ENCODE measurements around the gene PPM1G. TPM values are rescaled to one million over a fixed set of nuclear protein-coding genes. Genes with fewer than 3 reads are reported as not detected.

The PPM1G gene
- total and polyA plus RNA-seq, 2 experiments from 2014 or later, result 93.0 to 101 TPM

DNA sequence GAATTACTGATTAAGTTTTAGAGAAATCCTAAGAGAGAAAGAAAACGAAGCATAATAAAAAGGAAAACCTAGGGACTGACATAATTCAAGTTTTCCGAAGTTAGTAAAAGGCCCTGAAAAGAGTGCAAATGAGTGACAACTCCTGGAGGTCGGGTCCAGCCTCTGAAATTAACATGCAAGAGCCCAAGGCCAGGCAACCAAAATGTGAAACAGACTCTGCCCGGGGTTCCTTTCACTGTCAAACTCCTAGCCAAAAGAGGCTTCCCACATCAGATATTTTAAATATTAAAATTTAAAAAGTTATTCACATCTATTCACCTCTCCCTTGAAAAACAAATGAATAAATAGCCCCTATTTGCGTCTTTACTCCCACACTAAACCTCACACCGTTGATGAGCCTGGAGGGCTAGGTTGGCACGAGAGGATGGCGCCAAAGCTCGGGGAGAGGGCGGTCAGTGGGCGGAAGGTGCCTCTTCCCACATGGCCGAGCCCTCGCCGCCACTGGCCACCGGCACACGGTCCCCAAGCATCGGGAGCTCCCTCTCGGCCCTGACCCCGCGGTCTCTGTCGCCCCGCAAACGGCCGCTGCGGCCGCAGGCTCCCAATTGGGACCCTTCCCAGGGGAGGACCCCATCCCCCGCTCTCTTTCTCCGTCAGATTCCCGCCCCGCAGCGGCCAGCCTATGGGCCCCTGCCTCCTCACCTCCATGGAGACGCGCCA is 630 bp downstream of the PPM1G start:
- Histone ChIP-seq H3K4me1 (ENCODE audit: low read depth) (peaks cover 13% of the 10 kb centered on the region), H3K27ac (peak overlapping the region; percentile 84), H3K36me3 (no peaks in the 10 kb centered on the region), H3K9me3 (ENCODE audit: low read depth) (no peaks in the 10 kb centered on the region), H3K4me3 (peak overlapping the region; percentile 72), H3K27me3 (no peaks in the 10 kb centered on the region)
- DNase-seq (ENCODE audit: low read depth in 1 of 2, low spot score in 1 of 2), result peak in 1 of 2 donors; percentile 11
- TF ChIP-seq, protein P1, sequence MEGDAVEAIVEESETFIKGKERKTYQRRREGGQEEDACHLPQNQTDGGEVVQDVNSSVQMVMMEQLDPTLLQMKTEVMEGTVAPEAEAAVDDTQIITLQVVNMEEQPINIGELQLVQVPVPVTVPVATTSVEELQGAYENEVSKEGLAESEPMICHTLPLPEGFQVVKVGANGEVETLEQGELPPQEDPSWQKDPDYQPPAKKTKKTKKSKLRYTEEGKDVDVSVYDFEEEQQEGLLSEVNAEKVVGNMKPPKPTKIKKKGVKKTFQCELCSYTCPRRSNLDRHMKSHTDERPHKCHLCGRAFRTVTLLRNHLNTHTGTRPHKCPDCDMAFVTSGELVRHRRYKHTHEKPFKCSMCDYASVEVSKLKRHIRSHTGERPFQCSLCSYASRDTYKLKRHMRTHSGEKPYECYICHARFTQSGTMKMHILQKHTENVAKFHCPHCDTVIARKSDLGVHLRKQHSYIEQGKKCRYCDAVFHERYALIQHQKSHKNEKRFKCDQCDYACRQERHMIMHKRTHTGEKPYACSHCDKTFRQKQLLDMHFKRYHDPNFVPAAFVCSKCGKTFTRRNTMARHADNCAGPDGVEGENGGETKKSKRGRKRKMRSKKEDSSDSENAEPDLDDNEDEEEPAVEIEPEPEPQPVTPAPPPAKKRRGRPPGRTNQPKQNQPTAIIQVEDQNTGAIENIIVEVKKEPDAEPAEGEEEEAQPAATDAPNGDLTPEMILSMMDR (IDR thresholded peaks at IDR 0.05; ENCODE audit: low read depth, low read length), result no peak

DNA sequence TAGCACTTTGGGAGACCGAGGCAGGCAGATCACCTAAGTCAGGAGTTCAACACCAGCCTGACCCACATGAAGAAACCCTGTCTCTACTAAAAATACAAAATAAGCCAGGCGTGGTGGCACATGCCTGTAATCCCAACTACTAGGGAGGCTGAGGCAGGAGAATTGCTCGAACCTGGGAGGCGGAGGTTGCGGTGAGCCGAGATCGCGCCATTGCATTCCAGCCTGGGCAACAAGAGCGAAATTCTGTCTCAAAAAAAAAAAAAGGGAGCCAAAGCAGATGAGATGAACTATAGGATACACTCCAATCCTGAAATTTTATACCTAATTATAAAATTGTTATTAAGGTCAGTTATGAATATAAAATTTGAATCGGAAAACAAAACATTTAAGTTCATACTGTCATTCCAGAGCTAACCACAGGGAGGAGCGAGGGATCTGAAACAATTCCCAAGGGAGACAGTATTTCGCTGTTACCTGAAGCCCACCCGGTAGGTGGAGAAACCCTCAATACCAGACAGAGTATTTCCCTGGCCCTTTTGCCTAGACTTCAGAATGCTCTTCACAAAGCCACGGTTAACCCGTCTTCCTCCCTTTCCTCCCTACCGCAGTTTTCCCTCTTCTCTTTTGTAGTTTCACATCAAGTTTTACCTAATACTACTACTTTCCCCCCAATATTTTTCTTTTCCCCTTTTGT is 1.4 kb downstream of the PPM1G start:
- H3K27ac ChIP-seq, result peak overlapping the region; percentile 52
- H3K4me1 ChIP-seq (ENCODE audit: low read depth), result peaks cover 13% of the 10 kb centered on the region
- H3K4me3 ChIP-seq, result peak overlapping the region; percentile 72
- peak; percentile 65 to 78 for DNase-seq (ENCODE audit: low read depth in 1 of 2, low spot score in 1 of 2)
- TF ChIP-seq, protein P1 (IDR thresholded peaks at IDR 0.05; ENCODE audit: low read depth, low read length), result peak; percentile 54
- no peaks in the 10 kb centered on the region for H3K9me3 ChIP-seq (ENCODE audit: low read depth)
- H3K27me3 ChIP-seq, result no peaks in the 10 kb centered on the region
- no peaks in the 10 kb centered on the region for H3K36me3 ChIP-seq

DNA sequence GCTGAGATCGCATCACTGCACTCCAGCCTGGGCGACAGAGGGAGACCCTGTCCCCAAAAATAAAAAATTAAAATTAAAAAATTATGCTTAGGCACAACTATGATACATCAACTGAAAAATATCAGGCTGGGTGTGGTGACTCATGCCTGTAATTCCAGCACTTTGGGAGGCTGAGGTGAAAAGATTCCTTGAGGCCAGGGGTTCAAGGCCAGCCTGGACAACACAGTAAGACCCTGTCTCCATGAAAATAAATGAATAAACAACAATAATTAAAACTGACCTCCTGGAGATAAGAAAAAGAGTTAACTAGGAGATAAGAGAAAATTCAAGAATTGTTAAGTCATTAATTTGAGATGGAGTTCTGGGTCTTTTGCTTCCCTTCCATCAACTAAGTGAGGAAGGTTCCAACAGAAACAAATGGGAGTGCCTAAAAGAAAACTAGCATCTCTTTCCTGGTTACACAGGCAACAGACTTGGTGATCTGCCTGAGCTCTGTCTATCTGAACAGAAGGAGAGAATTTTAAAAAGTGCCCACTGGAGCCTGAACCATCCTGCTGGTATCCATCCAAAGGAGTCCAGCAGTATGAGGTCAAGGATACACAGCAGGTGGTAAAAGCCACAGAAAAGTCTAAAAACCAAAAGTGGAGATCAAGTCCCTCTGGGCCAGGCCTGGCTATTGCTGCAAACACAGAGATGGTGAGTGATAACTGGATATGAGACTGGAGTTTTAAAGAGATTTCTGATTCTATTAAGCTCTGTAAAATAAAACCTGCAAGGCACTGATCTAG is 8.8 kb downstream of the PPM1G start:
- H3K4me3 ChIP-seq, result no peak overlapping the region
- H3K9me3 ChIP-seq (ENCODE audit: low read depth), result no peaks in the 10 kb centered on the region
- TF ChIP-seq, protein P1 (IDR thresholded peaks at IDR 0.05; ENCODE audit: low read depth, low read length), result no peak
- H3K27ac ChIP-seq, result no peak overlapping the region
- no peak for DNase-seq (ENCODE audit: low read depth in 1 of 2, low spot score in 1 of 2)
- H3K36me3 ChIP-seq, result no peaks in the 10 kb centered on the region
- no peaks in the 10 kb centered on the region for H3K27me3 ChIP-seq
- no peaks in the 10 kb centered on the region for H3K4me1 ChIP-seq (ENCODE audit: low read depth)

DNA sequence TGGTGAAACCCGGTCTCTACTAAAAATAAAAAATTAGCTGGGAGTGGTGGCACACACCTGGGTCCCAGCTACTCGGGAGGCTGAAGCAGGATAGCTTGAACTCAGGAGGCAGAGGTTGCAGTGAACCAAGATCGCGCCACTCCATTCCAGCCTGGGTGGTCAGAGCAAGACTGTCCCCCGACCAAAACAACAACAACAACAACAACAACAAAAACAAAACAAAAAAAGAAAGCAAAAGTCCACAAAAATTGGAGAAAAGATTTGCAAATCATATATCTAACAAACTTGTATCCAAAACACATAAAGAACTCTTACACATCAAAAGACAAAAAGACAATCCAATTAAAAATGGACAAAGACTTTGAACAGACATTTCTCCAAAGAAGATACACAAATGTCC is 10.4 kb downstream of the PPM1G start:
- Histone ChIP-seq H3K4me1 (ENCODE audit: low read depth) (no peaks in the 10 kb centered on the region), H3K27me3 (no peaks in the 10 kb centered on the region), H3K36me3 (no peaks in the 10 kb centered on the region), H3K9me3 (ENCODE audit: low read depth) (no peaks in the 10 kb centered on the region), H3K27ac (no peak overlapping the region), H3K4me3 (no peak overlapping the region)
- no peak for DNase-seq (ENCODE audit: low read depth in 1 of 2, low spot score in 1 of 2)
- TF ChIP-seq, protein P1 (IDR thresholded peaks at IDR 0.05; ENCODE audit: low read depth, low read length), result no peak

DNA sequence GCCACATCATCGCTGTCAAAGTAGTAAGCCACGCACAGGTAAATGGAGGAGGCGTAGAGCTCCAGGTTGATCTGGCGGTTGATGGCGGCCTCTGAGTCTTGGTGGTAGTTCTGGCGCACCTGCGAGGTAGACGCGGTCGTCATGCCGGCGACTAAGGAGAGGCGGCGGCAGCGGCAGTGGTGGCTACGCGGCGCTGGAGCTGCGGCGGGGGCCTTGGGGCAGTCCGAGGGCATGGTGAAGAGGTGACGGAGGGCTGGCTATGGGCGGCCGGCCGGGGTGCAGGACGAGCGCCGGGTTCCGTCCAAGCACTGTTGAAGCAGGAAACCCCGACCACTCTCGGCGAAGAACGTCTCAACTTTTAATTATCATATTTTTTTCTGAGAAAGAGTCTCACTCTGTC is 16.2 kb downstream of the PPM1G start:
- Histone ChIP-seq H3K4me1 (ENCODE audit: low read depth) (no peaks in the 10 kb centered on the region), H3K36me3 (no peaks in the 10 kb centered on the region), H3K27me3 (no peaks in the 10 kb centered on the region), H3K27ac (no peak overlapping the region), H3K4me3 (no peak overlapping the region), H3K9me3 (ENCODE audit: low read depth) (no peaks in the 10 kb centered on the region)
- TF ChIP-seq, protein P1 (IDR thresholded peaks at IDR 0.05; ENCODE audit: low read depth, low read length), result no peak
- no peak for DNase-seq (ENCODE audit: low read depth in 1 of 2, low spot score in 1 of 2)

Measured in cardiac muscle cell (in vitro differentiated cells and primary cell).